Measurements from ENCODE around the gene FCMR.

DNA sequence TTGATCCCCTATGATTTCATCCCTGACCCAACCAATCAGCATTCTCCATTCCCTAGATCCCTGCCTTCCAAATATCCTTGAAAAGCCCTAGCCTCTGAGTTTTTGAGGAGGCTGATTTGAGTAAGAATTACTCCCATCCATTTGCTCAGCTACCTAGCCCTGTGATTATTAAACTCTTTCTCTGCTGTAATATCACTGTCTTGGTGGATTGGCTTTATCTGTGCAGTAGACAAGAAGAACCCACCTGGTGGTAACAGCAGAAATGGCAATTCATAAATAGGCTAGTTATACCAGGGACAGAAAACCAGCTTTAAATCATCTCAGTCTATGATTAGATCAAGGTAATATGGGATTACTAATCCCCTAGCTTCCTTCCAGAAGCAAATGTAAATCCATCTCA is 43.3 kb downstream of the FCMR start:
- TF ChIP-seq, protein P1, sequence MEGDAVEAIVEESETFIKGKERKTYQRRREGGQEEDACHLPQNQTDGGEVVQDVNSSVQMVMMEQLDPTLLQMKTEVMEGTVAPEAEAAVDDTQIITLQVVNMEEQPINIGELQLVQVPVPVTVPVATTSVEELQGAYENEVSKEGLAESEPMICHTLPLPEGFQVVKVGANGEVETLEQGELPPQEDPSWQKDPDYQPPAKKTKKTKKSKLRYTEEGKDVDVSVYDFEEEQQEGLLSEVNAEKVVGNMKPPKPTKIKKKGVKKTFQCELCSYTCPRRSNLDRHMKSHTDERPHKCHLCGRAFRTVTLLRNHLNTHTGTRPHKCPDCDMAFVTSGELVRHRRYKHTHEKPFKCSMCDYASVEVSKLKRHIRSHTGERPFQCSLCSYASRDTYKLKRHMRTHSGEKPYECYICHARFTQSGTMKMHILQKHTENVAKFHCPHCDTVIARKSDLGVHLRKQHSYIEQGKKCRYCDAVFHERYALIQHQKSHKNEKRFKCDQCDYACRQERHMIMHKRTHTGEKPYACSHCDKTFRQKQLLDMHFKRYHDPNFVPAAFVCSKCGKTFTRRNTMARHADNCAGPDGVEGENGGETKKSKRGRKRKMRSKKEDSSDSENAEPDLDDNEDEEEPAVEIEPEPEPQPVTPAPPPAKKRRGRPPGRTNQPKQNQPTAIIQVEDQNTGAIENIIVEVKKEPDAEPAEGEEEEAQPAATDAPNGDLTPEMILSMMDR (IDR thresholded peaks at IDR 0.05; ENCODE audit: low read length) = no peak
- no peak for TF ChIP-seq EZH2 (IDR thresholded peaks at IDR 0.05; ENCODE audit: borderline replicate concordance, low read length)

Data from OCI-LY1 (cell line).